Retinal pigment epithelial cell (primary cell): Measurements from ENCODE around the gene GLRA2.
A peak's percentile ranks its signal among the peaks of the same experiment; 100 is the strongest.

Source experiments
- DNase-seq: peaks from one replicate; pipeline ENCODE4 v3.0.0-alpha.2; 2010; ENCODE audit warnings: low read depth
- H3K4me3 ChIP-seq: 2 replicates; pipeline ENCODE4 v1.5.1; 2011; ENCODE audit warnings: mild to moderate bottlenecking, low read length, control low read depth, moderate library complexity
- CTCF ChIP-seq: conservative IDR thresholded peaks from 2 replicates; pipeline ENCODE4 v1.5.1; 2011; ENCODE audit warnings: low read depth, low read length, control low read depth, inconsistent platforms

Gene GLRA2

GRCh38 chrX:14505648-14506047, 23.7 kb upstream of the GLRA2 start:
- H3K4me3 ChIP-seq, result no peak overlapping the region
- TF ChIP-seq CTCF, result no peak
- DNase-seq, result no peak

GRCh38 chrX:14506866-14507265, 22.5 kb upstream of the GLRA2 start:
- DNase-seq, result no peak

GRCh38 chrX:14508025-14508690, 21.2 kb upstream of the GLRA2 start:
- no peak overlapping the region for H3K4me3 ChIP-seq
- TF ChIP-seq CTCF, result no peak

More at GRCh38 chrX:14506866-14507265, 22.5 kb upstream of the GLRA2 start:
- no peak overlapping the region for H3K4me3 ChIP-seq
- TF ChIP-seq CTCF, result no peak

GRCh38 chrX:14509325-14510057, 19.8 kb upstream of the GLRA2 start:
- H3K4me3 ChIP-seq, result no peak overlapping the region

More at GRCh38 chrX:14508025-14508690, 21.2 kb upstream of the GLRA2 start:
- DNase-seq, result no peak

GRCh38 chrX:14528629-14529289, 577 bp upstream of the GLRA2 start:
- peak; percentile 51 for TF ChIP-seq CTCF
- DNase-seq, result no peak
- H3K4me3 ChIP-seq, result peak overlapping the region; percentile 30

More at GRCh38 chrX:14509325-14510057, 19.8 kb upstream of the GLRA2 start:
- DNase-seq, result no peak
- TF ChIP-seq CTCF, result no peak

GRCh38 chrX:14533867-14534266, 4.5 kb downstream of the GLRA2 start:
- TF ChIP-seq CTCF, result no peak

More at GRCh38 chrX:14533867-14534266, 4.5 kb downstream of the GLRA2 start:
- no peak overlapping the region for H3K4me3 ChIP-seq
- DNase-seq, result no peak
